Measurements from ENCODE around the gene JAG2. TPM values are rescaled to one million over a fixed set of nuclear protein-coding genes. Genes with fewer than 3 reads are reported as not detected.

JAG2 gene
- total and polyA plus RNA-seq, 4 experiments from 2014 or later = 0.29 to 0.80 TPM; not detected in 2

GRCh38 chr14:105212541-105213300, 44.1 kb upstream of the JAG2 start:
- Mint-ChIP-seq H3K27me3 (no peaks in the 10 kb centered on the region), H3K4me3 (no peak overlapping the region), H3K9me3 (no peaks in the 10 kb centered on the region), H3K36me3 (peaks cover 9 to 20% of the 10 kb centered on the region in 2 donors), H3K27ac (peak overlapping the region in 1 of 7 donors; percentile 11), H3K4me1 (peaks cover 0 to 9% (median 3%) of the 10 kb centered on the region in 4 donors)
- POLR2A ChIA-PET (ENCODE audit: partially characterized antibody) = no interaction called here
- H3K36me3 ChIP-seq (ENCODE audit: insufficient read depth, low read length) = peaks cover 5% of the 10 kb centered on the region
- DNase-seq = peak in 1 of 5 donors; percentile 29
- H3K4me1 ChIP-seq (ENCODE audit: insufficient read depth, low read length) = no peaks in the 10 kb centered on the region
- no peaks in the 10 kb centered on the region for H3K9me3 ChIP-seq (ENCODE audit: control insufficient read depth in 1 of 2, low read length in 2 of 2)
- H3K4me3 ChIP-seq (ENCODE audit: low read length in 2 of 2) = no peak overlapping the region
- H3K27ac ChIP-seq (ENCODE audit: low read depth, low read length) = no peak overlapping the region
- CTCF ChIA-PET (ENCODE audit: partially characterized antibody) = interaction anchor here (1.3 to 3.1 kb wide), 2 partner anchors 9 to 30 kb away, joined by 3 to 10 read pairs; no protein-coding TSS in a partner anchor
- intact Hi-C loops (cut with micrococcal nuclease) = no loop called here
- H3K27me3 ChIP-seq (ENCODE audit: insufficient read depth, low read length) = no peaks in the 10 kb centered on the region

GRCh38 chr14:105211758-105212089, 43.1 kb upstream of the JAG2 start:
- Histone ChIP-seq H3K36me3 (ENCODE audit: insufficient read depth, low read length) (no peaks in the 10 kb centered on the region), H3K4me1 (ENCODE audit: insufficient read depth, low read length) (no peaks in the 10 kb centered on the region), H3K27me3 (ENCODE audit: insufficient read depth, low read length) (no peaks in the 10 kb centered on the region), H3K4me3 (ENCODE audit: low read length in 2 of 2) (no peak overlapping the region), H3K9me3 (ENCODE audit: control insufficient read depth in 1 of 2, low read length in 2 of 2) (no peaks in the 10 kb centered on the region), H3K27ac (ENCODE audit: low read depth, low read length) (no peak overlapping the region)
- CTCF ChIA-PET (ENCODE audit: partially characterized antibody) = no interaction called here
- POLR2A ChIA-PET (ENCODE audit: partially characterized antibody) = no interaction called here
- Mint-ChIP-seq H3K36me3 (peaks cover 9 to 17% of the 10 kb centered on the region in 2 donors), H3K9me3 (no peaks in the 10 kb centered on the region), H3K27ac (no peak overlapping the region), H3K4me3 (no peak overlapping the region), H3K4me1 (peaks cover 0 to 9% (median 3%) of the 10 kb centered on the region in 4 donors), H3K27me3 (no peaks in the 10 kb centered on the region)
- intact Hi-C loops (cut with micrococcal nuclease) = no loop called here
- DNase-seq = no peak

GRCh38 chr14:105211086-105211757, 42.6 kb upstream of the JAG2 start:
- Mint-ChIP-seq H3K9me3 (no peaks in the 10 kb centered on the region), H3K36me3 (peaks cover 9 to 17% of the 10 kb centered on the region in 2 donors), H3K4me3 (no peak overlapping the region), H3K4me1 (peaks cover 0 to 9% (median 3%) of the 10 kb centered on the region in 4 donors), H3K27ac (no peak overlapping the region), H3K27me3 (no peaks in the 10 kb centered on the region)
- intact Hi-C loops (cut with micrococcal nuclease) = no loop called here
- ChIA-PET POLR2A (ENCODE audit: partially characterized antibody) (no interaction called here), CTCF (ENCODE audit: partially characterized antibody) (interaction anchor here (0.6 kb wide), 1 partner anchor 121 kb away, joined by 3 read pairs; no protein-coding TSS in a partner anchor)
- Histone ChIP-seq H3K4me1 (ENCODE audit: insufficient read depth, low read length) (no peaks in the 10 kb centered on the region), H3K27ac (ENCODE audit: low read depth, low read length) (no peak overlapping the region), H3K27me3 (ENCODE audit: insufficient read depth, low read length) (no peaks in the 10 kb centered on the region), H3K36me3 (ENCODE audit: insufficient read depth, low read length) (no peaks in the 10 kb centered on the region), H3K4me3 (ENCODE audit: low read length in 2 of 2) (no peak overlapping the region), H3K9me3 (ENCODE audit: control insufficient read depth in 1 of 2, low read length in 2 of 2) (no peaks in the 10 kb centered on the region)
- DNase-seq = peak in 1 of 5 donors; percentile 24

GRCh38 chr14:105210266-105211025, 41.9 kb upstream of the JAG2 start:
- DNase-seq = no peak
- Histone ChIP-seq H3K4me3 (ENCODE audit: low read length in 2 of 2) (no peak overlapping the region), H3K36me3 (ENCODE audit: insufficient read depth, low read length) (no peaks in the 10 kb centered on the region), H3K27me3 (ENCODE audit: insufficient read depth, low read length) (no peaks in the 10 kb centered on the region), H3K9me3 (ENCODE audit: control insufficient read depth in 1 of 2, low read length in 2 of 2) (no peaks in the 10 kb centered on the region), H3K4me1 (ENCODE audit: insufficient read depth, low read length) (no peaks in the 10 kb centered on the region), H3K27ac (ENCODE audit: low read depth, low read length) (no peak overlapping the region)
- intact Hi-C loops (cut with micrococcal nuclease) = no loop called here
- Mint-ChIP-seq H3K4me1 (peaks cover 0 to 6% (median 2%) of the 10 kb centered on the region in 4 donors), H3K27ac (no peak overlapping the region), H3K9me3 (no peaks in the 10 kb centered on the region), H3K36me3 (peaks cover 9 to 17% of the 10 kb centered on the region in 2 donors), H3K27me3 (no peaks in the 10 kb centered on the region), H3K4me3 (no peak overlapping the region)
- POLR2A ChIA-PET (ENCODE audit: partially characterized antibody) = no interaction called here
- CTCF ChIA-PET (ENCODE audit: partially characterized antibody) = interaction anchor here (0.6 kb wide), 1 partner anchor 120 kb away, joined by 3 read pairs; no protein-coding TSS in a partner anchor

- Histone ChIP-seq H3K27me3 (ENCODE audit: insufficient read depth, low read length) (no peaks in the 10 kb centered on the region), H3K27ac (ENCODE audit: low read depth, low read length) (no peak overlapping the region), H3K36me3 (ENCODE audit: insufficient read depth, low read length) (no peaks in the 10 kb centered on the region), H3K9me3 (ENCODE audit: control insufficient read depth in 1 of 2, low read length in 2 of 2) (no peaks in the 10 kb centered on the region), H3K4me3 (ENCODE audit: low read length in 2 of 2) (no peak overlapping the region), H3K4me1 (ENCODE audit: insufficient read depth, low read length) (no peaks in the 10 kb centered on the region)
- H3K36me3 Mint-ChIP-seq = peaks cover 4 to 11% of the 10 kb centered on the region in 2 donors
- no peaks in the 10 kb centered on the region for H3K27me3 Mint-ChIP-seq
- H3K4me1 Mint-ChIP-seq = peaks cover 0 to under 1% (median 0%) of the 10 kb centered on the region in 4 donors
- intact Hi-C loops (cut with micrococcal nuclease) = no loop called here
- no peaks in the 10 kb centered on the region for H3K9me3 Mint-ChIP-seq
- peak in 1 of 5 donors; percentile 38 for DNase-seq
- no peak overlapping the region for H3K4me3 Mint-ChIP-seq
- H3K27ac Mint-ChIP-seq = no peak overlapping the region
- CTCF ChIA-PET (ENCODE audit: partially characterized antibody) = no interaction called here
- POLR2A ChIA-PET (ENCODE audit: partially characterized antibody) = no interaction called here
Measured at GRCh38 chr14:105209646-105210045, 41.1 kb upstream of the JAG2 start.

- Mint-ChIP-seq H3K27me3 (no peaks in the 10 kb centered on the region), H3K27ac (no peak overlapping the region), H3K9me3 (no peaks in the 10 kb centered on the region), H3K4me3 (no peak overlapping the region), H3K36me3 (peaks cover 4 to 11% of the 10 kb centered on the region in 2 donors), H3K4me1 (peaks cover 0 to 6% (median 1%) of the 10 kb centered on the region in 4 donors)
- no peaks in the 10 kb centered on the region for H3K9me3 ChIP-seq (ENCODE audit: control insufficient read depth in 1 of 2, low read length in 2 of 2)
- H3K27me3 ChIP-seq (ENCODE audit: insufficient read depth, low read length) = no peaks in the 10 kb centered on the region
- no peaks in the 10 kb centered on the region for H3K36me3 ChIP-seq (ENCODE audit: insufficient read depth, low read length)
- no peaks in the 10 kb centered on the region for H3K4me1 ChIP-seq (ENCODE audit: insufficient read depth, low read length)
- CTCF ChIA-PET (ENCODE audit: partially characterized antibody) = no interaction called here
- H3K27ac ChIP-seq (ENCODE audit: low read depth, low read length) = no peak overlapping the region
- intact Hi-C loops (cut with micrococcal nuclease) = no loop called here
- DNase-seq = peak in 1 of 5 donors; percentile 27
- H3K4me3 ChIP-seq (ENCODE audit: low read length in 2 of 2) = no peak overlapping the region
- POLR2A ChIA-PET (ENCODE audit: partially characterized antibody) = no interaction called here
Measured at GRCh38 chr14:105209091-105209490, 40.5 kb upstream of the JAG2 start.

GRCh38 chr14:105208738-105209075, 40.1 kb upstream of the JAG2 start:
- H3K4me3 Mint-ChIP-seq = no peak overlapping the region
- Histone ChIP-seq H3K27me3 (ENCODE audit: insufficient read depth, low read length) (no peaks in the 10 kb centered on the region), H3K27ac (ENCODE audit: low read depth, low read length) (no peak overlapping the region), H3K36me3 (ENCODE audit: insufficient read depth, low read length) (no peaks in the 10 kb centered on the region), H3K9me3 (ENCODE audit: control insufficient read depth in 1 of 2, low read length in 2 of 2) (no peaks in the 10 kb centered on the region), H3K4me1 (ENCODE audit: insufficient read depth, low read length) (no peaks in the 10 kb centered on the region), H3K4me3 (ENCODE audit: low read length in 2 of 2) (no peak overlapping the region)
- ChIA-PET POLR2A (ENCODE audit: partially characterized antibody) (no interaction called here), CTCF (ENCODE audit: partially characterized antibody) (no interaction called here)
- no peak overlapping the region for H3K27ac Mint-ChIP-seq
- H3K27me3 Mint-ChIP-seq = no peaks in the 10 kb centered on the region
- H3K4me1 Mint-ChIP-seq = peaks cover 0 to 6% (median 1%) of the 10 kb centered on the region in 4 donors
- intact Hi-C loops (cut with micrococcal nuclease) = no loop called here
- no peaks in the 10 kb centered on the region for H3K9me3 Mint-ChIP-seq
- peaks cover 4 to 11% of the 10 kb centered on the region in 2 donors for H3K36me3 Mint-ChIP-seq
- DNase-seq = peak in 1 of 5 donors; percentile 29

Data from CD4-positive, alpha-beta memory T cell (primary cell).